IPS-11a (cell line): ENCODE data around the gene SNAI1.
A peak's percentile ranks its signal among the peaks of the same experiment; 100 is the strongest.
"Not testable (repeated sequence)": the region's sequence is repeated elsewhere in the genome, so short reads cannot be mapped to it uniquely, and the experiment has no call there.

Source experiments
- H3K4me3 ChIP-seq: one replicate; pipeline ENCODE4 v1.5.1; 2013; ENCODE audit warnings: low read depth, low read length, control low read depth

The SNAI1 gene

GRCh38 chr20:49961413-49961812 is 21.4 kb upstream of the SNAI1 start:
- H3K4me3 ChIP-seq: no peak overlapping the region

GRCh38 chr20:49964964-49965780 is 17.6 kb upstream of the SNAI1 start:
- no peak overlapping the region for H3K4me3 ChIP-seq

DNA sequence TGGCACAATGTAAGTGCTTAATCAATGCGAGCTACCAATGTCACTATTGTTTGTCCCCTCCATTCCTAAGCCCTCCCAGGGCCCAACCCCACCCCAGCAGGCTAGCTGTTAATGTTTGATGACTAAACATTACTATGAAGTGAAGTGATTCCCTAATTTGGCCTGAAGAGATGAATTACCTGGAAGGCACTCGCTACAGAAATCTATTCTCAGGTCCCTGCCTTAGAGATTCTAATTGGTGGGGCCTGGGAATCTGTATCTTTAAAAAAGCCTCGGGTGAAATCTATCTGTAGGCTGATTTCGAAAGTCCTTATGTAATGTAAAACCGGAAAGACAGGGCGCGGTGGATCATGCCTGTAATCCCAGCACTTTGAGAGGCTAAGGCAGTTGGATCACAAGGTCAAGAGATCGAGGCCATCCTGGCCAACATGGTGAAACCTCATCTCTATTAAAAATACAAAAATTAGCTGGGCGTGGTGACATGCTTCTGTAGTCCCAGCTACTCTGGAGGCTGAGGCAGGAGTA is 16.9 kb upstream of the SNAI1 start:
- H3K4me3 ChIP-seq: no peak overlapping the region

GRCh38 chr20:49966861-49967260 is 15.9 kb upstream of the SNAI1 start:
- no peak overlapping the region for H3K4me3 ChIP-seq

DNA sequence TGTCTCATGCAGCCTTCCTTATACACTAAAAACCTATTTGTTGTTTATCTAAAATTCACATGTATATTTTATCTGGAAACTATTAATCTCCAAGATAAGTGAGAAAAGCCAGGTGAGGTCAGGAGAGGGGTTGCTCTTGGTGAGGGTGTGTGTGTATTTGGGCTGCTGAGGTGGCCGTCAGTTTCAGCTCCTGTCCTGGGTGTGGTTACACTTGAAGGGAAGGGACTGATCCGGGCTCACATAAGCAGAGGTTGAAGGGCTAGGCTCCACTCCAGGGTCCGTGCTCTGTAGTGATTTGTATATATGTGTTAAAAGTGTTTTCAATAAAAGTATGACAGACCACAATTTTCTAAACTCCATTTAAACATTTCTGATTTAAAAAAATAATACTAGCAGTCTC is 13.5 kb upstream of the SNAI1 start:
- H3K4me3 ChIP-seq: no peak overlapping the region

- no peak overlapping the region for H3K4me3 ChIP-seq
These were observed 12.8 kb upstream of the SNAI1 start for GRCh38 chr20:49969946-49970345.

DNA sequence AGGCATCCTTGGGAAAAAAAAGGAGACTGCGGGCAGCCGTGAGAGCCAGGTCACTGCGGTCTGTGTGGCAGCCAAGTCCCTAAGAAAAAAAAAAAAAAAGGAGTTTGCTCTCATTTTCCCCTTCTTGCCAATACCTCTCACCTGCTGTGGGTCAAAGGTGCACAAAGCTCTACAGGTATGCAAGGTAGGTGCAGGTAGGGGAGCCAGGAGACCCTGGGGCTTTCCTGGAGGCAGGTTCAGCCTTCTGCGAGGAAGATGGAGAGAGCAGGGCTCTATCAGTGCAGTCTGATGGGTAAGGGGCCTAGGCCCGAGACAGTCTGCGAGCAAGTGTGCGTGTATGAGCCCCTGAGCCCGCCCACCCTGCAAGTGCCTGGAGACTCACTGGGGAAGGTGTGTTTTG is 12.3 kb upstream of the SNAI1 start:
- no peak overlapping the region for H3K4me3 ChIP-seq

DNA sequence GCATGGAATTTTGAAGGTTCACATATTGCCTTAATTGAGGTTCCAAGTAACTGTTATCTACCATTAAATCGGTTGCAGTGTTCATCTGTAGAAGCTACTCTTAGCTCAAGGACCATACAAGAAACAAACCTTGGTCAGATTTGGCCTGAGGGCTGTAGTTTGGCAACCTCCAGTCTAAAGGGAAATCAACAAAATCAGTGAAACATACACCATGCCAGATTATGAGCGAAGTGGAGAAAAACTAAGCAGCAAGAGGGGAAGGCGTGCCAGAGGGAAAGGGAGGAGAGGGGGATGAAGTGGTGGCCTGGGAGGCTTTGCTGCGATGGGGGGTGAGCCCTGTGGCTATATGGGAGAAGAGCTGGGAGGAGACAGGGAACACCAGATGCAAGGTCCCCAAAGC is 8.8 kb upstream of the SNAI1 start:
- no peak overlapping the region for H3K4me3 ChIP-seq

DNA sequence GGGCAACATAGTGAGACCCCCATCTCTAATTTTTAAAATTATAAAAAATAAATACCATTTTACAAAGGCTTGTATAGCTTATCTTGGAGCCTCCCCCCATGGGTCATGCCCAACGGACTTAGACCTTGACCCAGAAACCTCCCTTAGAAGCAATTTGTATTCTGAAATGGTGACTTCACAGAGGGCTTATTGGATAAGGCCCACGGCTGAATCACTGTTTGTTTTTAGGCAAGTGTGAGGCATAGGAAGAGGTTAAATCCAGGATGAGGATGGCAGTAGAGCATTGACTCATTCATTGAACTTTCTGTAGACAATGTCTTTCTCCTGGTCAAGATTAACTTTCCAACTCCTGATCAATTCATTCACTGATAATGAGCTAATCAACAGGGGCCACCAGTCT is 6.2 kb upstream of the SNAI1 start:
- H3K4me3 ChIP-seq: no peak overlapping the region

- not testable (repeated sequence) for H3K4me3 ChIP-seq
These were observed 5.0 kb upstream of the SNAI1 start for GRCh38 chr20:49977740-49978139.

GRCh38 chr20:49978685-49979029 is 4.1 kb upstream of the SNAI1 start:
- no peak overlapping the region for H3K4me3 ChIP-seq

GRCh38 chr20:49979030-49979832 is 3.5 kb upstream of the SNAI1 start:
- peak overlapping the region; percentile 41 for H3K4me3 ChIP-seq

DNA sequence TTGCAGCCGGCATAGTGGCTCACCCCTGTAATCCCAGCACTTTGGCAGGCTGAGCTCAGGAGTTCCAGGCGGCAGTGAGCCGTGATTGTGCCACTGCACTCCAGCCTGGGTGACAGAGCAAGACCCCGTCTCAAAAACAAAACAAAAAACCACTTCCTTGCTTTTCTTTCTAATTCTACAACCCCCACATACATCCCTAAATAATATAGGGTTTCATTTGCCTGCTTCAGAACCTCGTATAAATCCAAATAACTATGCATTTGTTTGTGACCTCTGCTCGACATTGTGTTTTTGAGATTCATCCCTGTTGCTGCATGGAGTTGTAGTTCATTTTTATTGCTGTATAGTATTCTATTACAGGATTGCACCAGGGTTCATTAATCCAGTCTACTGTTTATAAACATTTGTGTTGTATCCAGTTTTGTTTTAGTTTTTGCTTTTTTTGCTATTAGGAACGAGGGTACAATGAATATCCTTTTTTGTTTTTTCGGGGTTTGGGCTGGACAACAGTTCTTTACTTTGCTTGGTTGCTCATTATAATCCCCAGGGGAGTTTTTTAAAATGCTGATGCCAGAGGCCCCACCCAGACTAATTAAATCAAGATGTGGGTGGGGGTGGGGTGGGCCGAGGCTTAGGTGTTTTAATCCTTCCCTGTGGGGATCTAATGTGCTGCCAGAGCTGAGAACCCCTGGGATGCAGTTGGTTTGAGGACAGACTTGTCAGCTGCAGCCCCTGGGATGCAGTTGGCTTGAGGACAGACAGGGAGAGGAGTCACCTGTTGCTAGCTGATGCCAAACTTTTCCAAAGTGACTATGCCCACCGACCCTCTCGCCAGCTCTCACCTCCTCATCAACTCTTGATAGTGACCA is 2.4 kb upstream of the SNAI1 start:
- no peak overlapping the region for H3K4me3 ChIP-seq

DNA sequence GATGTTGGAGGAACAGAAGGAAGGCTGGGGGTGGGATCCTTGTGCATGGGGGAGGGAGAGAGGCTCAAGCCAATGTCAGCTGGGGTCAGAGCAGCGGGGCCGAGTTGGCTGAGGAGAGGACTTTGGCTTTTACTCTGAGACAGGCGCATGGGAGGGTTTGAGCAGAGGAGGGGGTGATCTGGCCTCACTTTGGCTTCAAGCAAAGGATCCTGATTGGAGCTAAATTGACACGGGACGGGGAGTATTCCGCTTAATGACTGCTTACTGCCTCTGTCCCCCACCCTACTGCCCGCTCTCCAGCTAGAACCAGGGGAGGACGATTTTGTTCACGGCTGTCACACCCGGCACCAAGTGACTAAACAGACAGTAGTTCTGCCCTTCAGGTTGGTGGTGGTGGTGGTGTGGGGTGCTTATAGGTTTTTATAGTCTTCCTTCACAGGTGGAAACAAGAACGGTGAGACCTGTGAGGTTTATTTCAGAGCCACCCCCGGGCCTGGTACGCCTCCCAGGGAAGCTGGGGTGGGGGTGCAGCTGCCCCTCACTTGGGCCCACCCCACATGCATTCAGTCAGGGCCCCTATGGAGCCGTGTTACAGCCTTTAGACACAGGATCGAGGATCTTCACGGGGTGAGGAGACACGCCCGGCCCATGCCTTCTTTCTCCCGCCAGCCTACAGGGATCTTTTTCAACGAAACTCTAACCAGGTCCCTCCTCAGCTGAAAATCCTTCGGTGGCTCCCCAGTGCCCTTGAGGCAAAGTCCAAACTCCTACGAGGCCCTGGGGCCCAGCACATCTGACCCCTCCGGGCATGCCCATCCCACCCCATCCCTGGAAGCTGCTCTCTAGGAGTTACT is 1.3 kb upstream of the SNAI1 start:
- H3K4me3 ChIP-seq: no peak overlapping the region

GRCh38 chr20:49982072-49982345 is 771 bp upstream of the SNAI1 start:
- H3K4me3 ChIP-seq: peak overlapping the region; percentile 25

DNA sequence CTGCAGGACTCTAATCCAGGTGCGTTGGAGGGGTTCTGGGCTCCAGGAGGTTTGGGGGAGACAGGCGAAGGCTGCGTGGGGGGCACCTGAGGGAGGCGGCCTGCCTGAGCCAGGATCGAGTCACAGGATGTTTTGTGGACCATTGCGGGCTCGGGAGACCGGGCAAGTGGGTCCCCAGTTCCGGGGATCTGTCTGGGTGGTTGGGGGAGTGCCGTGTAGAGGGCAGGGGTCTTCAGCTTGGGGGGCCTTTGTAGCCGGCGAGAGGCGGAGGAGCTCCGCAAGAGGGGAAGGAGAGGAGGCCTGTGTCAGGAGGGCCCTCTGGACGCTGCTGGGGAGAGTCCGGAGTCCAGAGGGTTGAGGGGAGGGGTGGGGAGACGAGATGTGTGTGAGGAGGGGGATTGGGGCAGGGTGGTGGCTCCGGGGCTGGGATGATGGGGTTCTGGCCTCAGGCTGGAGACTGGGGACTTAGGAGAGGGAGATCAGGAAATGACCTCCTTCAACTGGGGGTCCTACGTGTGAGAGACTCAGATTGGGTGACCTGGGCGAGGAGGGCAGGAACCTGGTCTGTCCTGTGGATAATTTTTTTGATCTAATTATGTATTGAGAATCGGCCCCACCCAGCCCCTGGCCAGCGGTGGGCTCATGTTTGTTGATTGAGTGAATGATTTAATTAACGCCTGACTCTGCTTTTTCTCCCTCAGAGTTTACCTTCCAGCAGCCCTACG is 505 bp downstream of the SNAI1 start:
- H3K4me3 ChIP-seq: peak overlapping the region; percentile 53

GRCh38 chr20:49983848-49984408 is 1.1 kb downstream of the SNAI1 start:
- H3K4me3 ChIP-seq: peak overlapping the region; percentile 53

- no peak overlapping the region for H3K4me3 ChIP-seq
These were observed 1.8 kb downstream of the SNAI1 start for GRCh38 chr20:49984426-49985153.

DNA sequence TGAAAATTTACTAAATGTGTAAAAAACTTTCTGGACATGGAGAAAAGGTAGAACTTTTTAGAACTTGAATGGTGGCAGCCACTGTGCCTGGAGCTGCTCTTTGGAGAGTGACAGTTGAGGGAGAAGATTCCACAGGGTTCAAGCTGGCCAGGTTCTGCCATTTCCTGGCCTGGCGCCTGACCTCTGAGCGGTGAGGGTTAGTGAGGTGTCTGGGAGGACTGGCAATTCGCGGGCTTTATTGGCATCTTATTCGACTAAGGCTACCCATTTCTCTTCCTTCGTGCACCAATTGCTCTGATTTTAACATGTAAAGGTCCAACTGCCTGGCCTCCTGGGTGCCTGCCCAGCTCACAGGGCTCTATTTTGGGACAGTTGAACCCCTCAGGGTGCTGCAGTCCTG is 2.4 kb downstream of the SNAI1 start:
- H3K4me3 ChIP-seq: no peak overlapping the region
